ENCODE measurements around the gene CACNA1S. TPM values are rescaled to one million over a fixed set of nuclear protein-coding genes. Genes with fewer than 3 reads are reported as not detected.

The CACNA1S gene
- total RNA-seq, 6 experiments from 2014 or later, result not detected

DNA sequence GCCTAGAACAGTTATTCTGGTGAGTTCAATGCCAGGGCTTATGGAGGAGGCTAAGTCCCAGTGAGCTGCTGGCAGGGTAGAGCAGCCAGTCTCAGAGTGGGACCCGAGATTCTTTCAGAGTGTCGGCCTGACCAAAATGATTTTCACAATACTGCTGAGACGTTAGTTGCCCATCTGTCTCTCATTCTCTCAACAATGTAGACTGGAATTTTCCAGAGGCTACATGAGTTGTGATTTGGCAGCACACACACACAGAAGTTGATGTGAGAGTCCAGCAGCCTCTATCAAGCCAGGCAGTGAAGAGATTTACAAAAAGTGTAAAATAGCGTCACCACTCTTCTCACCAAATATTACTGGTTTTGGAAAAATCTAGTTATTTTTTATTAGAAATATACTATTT is 21.7 kb downstream of the CACNA1S start:
- no peak for DNase-seq

DNA sequence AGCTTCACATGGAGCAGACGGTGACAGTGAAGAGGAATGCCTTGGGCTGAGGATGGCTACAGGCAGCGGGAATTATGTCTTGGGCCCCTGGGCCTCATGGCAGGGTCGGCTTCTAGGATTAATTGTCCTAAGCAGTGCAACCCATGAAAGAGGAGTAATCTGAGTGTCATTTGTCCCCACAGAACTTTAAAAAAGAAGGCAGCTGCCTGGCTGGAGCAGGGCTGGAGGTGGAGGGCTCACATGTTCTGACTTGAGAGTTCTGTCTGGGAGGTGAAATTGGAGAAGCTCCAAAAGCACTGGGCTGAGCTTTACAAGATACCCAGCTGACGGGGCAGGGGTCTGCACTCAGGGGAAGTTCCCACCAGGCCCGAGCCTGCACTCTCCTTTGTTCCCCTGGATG is 22.6 kb downstream of the CACNA1S start:
- Mint-ChIP-seq H3K36me3 (ENCODE audit: low read depth) (no peaks in the 10 kb centered on the region), H3K27ac (no peak overlapping the region), H3K27me3 (ENCODE audit: insufficient read depth) (peaks cover 48% of the 10 kb centered on the region)

More for the DNA sequence above, 21.7 kb downstream of the CACNA1S start:
- H3K36me3 Mint-ChIP-seq (ENCODE audit: low read depth), result no peaks in the 10 kb centered on the region
- H3K9me3 Mint-ChIP-seq, result no peaks in the 10 kb centered on the region
- TF ChIP-seq, protein P1, sequence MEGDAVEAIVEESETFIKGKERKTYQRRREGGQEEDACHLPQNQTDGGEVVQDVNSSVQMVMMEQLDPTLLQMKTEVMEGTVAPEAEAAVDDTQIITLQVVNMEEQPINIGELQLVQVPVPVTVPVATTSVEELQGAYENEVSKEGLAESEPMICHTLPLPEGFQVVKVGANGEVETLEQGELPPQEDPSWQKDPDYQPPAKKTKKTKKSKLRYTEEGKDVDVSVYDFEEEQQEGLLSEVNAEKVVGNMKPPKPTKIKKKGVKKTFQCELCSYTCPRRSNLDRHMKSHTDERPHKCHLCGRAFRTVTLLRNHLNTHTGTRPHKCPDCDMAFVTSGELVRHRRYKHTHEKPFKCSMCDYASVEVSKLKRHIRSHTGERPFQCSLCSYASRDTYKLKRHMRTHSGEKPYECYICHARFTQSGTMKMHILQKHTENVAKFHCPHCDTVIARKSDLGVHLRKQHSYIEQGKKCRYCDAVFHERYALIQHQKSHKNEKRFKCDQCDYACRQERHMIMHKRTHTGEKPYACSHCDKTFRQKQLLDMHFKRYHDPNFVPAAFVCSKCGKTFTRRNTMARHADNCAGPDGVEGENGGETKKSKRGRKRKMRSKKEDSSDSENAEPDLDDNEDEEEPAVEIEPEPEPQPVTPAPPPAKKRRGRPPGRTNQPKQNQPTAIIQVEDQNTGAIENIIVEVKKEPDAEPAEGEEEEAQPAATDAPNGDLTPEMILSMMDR (IDR thresholded peaks at IDR 0.05), result no peak
- no peaks in the 10 kb centered on the region for H3K4me1 Mint-ChIP-seq (ENCODE audit: low read depth)
- H3K4me3 Mint-ChIP-seq, result no peak overlapping the region
- no peak overlapping the region for H3K27ac Mint-ChIP-seq
- H3K27me3 Mint-ChIP-seq (ENCODE audit: insufficient read depth), result peaks cover 52% of the 10 kb centered on the region

DNA sequence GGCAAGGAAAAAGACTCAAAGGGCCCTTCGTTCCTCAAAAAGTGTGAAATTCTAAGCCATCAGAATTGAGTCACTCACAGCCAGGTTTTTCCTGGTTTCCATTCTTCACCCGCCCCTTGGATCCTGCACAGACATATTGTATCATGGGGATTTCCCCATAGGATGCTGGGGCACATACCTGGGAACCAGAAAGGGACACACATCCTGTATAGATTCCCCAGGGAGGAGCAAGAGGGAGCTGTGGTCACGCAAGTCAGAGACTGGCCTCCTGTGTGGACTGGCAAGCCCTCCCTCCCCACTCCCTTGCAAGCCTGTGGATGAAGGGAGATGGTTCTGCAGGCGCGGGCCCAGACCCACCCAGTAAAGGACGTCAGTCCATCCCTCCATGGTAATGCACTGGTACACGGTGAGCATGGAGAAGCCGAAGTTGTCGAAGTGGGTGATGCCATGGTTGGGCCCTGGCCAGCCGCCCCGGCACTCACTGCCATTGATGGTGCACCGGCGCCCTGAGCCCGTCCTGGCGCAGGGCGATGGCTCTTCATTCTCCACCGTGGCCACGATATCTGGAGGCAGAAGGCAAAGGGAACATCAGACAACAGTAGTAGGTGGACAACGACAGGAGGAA is 23.2 kb downstream of the CACNA1S start:
- DNase-seq, result no peak
- Mint-ChIP-seq H3K4me3 (no peak overlapping the region), H3K27ac (no peak overlapping the region), H3K9me3 (no peaks in the 10 kb centered on the region), H3K4me1 (ENCODE audit: low read depth) (no peaks in the 10 kb centered on the region), H3K36me3 (ENCODE audit: low read depth) (no peaks in the 10 kb centered on the region), H3K27me3 (ENCODE audit: insufficient read depth) (peaks cover 49% of the 10 kb centered on the region)
- TF ChIP-seq, protein P1 (IDR thresholded peaks at IDR 0.05), result no peak

More for the DNA sequence above, 22.6 kb downstream of the CACNA1S start:
- H3K9me3 Mint-ChIP-seq, result no peaks in the 10 kb centered on the region
- no peak for DNase-seq
- H3K4me3 Mint-ChIP-seq, result no peak overlapping the region
- TF ChIP-seq, protein P1 (IDR thresholded peaks at IDR 0.05), result no peak
- H3K4me1 Mint-ChIP-seq (ENCODE audit: low read depth), result no peaks in the 10 kb centered on the region

- TF ChIP-seq, protein P1 (IDR thresholded peaks at IDR 0.05), result no peak
- no peak overlapping the region for H3K4me3 Mint-ChIP-seq
- no peaks in the 10 kb centered on the region for H3K36me3 Mint-ChIP-seq (ENCODE audit: low read depth)
- no peaks in the 10 kb centered on the region for H3K9me3 Mint-ChIP-seq
- DNase-seq, result no peak
- no peaks in the 10 kb centered on the region for H3K4me1 Mint-ChIP-seq (ENCODE audit: low read depth)
- H3K27ac Mint-ChIP-seq, result no peak overlapping the region
- peaks cover 47% of the 10 kb centered on the region for H3K27me3 Mint-ChIP-seq (ENCODE audit: insufficient read depth)
Observed at GRCh38 chr1:201088395-201088794, 23.8 kb downstream of the CACNA1S start.

GRCh38 chr1:201085902-201086735 is 26.1 kb downstream of the CACNA1S start:
- peak; percentile 30 for DNase-seq
- TF ChIP-seq, protein P1 (IDR thresholded peaks at IDR 0.05), result peak; percentile 82
- Mint-ChIP-seq H3K27me3 (ENCODE audit: insufficient read depth) (peaks cover 53% of the 10 kb centered on the region), H3K9me3 (no peaks in the 10 kb centered on the region), H3K27ac (no peak overlapping the region), H3K4me3 (no peak overlapping the region), H3K4me1 (ENCODE audit: low read depth) (no peaks in the 10 kb centered on the region), H3K36me3 (ENCODE audit: low read depth) (no peaks in the 10 kb centered on the region)
